NB4 (cell line): Measurements from ENCODE around the gene PDZRN4.

Experiments
- DNase-seq: peaks from one replicate; pipeline ENCODE4 v3.0.0; 2010; ENCODE audit warnings: low read depth
- H3K4me3 ChIP-seq: one replicate; pipeline ENCODE4 v1.5.1; 2011; ENCODE audit warnings: mild to moderate bottlenecking, low read depth, low read length, moderate library complexity
- MYC ChIP-seq: IDR thresholded peaks from 2 replicates; pipeline ENCODE4 v1.6.1; 2011; ENCODE audit warnings: low read depth, low read length
- POLR2A ChIP-seq: IDR thresholded peaks from 2 replicates; pipeline ENCODE4 v1.6.1; 2011; ENCODE audit warnings: mild to moderate bottlenecking; ENCODE audit not compliant: insufficient read length; ENCODE audit errors: extremely low read depth
- TF ChIP-seq, protein P1 (sequence below): IDR thresholded peaks from 2 replicates; pipeline ENCODE4 v1.6.1; 2011; ENCODE audit warnings: low read depth, low read length
- TF ChIP-seq, protein P2 (sequence below): IDR thresholded peaks from one replicate; pipeline ENCODE4 v1.5.1; 2012; ENCODE audit warnings: low read depth, low read length

The PDZRN4 gene

GRCh38 chr12:41558671-41559070 lies 370.6 kb downstream of the PDZRN4 start:
- no peak for TF ChIP-seq MYC
- TF ChIP-seq POLR2A = no peak
- TF ChIP-seq, protein P1, sequence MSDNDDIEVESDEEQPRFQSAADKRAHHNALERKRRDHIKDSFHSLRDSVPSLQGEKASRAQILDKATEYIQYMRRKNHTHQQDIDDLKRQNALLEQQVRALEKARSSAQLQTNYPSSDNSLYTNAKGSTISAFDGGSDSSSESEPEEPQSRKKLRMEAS = no peak
- TF ChIP-seq, protein P2, sequence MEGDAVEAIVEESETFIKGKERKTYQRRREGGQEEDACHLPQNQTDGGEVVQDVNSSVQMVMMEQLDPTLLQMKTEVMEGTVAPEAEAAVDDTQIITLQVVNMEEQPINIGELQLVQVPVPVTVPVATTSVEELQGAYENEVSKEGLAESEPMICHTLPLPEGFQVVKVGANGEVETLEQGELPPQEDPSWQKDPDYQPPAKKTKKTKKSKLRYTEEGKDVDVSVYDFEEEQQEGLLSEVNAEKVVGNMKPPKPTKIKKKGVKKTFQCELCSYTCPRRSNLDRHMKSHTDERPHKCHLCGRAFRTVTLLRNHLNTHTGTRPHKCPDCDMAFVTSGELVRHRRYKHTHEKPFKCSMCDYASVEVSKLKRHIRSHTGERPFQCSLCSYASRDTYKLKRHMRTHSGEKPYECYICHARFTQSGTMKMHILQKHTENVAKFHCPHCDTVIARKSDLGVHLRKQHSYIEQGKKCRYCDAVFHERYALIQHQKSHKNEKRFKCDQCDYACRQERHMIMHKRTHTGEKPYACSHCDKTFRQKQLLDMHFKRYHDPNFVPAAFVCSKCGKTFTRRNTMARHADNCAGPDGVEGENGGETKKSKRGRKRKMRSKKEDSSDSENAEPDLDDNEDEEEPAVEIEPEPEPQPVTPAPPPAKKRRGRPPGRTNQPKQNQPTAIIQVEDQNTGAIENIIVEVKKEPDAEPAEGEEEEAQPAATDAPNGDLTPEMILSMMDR = no peak
- H3K4me3 ChIP-seq = no peak overlapping the region

DNA sequence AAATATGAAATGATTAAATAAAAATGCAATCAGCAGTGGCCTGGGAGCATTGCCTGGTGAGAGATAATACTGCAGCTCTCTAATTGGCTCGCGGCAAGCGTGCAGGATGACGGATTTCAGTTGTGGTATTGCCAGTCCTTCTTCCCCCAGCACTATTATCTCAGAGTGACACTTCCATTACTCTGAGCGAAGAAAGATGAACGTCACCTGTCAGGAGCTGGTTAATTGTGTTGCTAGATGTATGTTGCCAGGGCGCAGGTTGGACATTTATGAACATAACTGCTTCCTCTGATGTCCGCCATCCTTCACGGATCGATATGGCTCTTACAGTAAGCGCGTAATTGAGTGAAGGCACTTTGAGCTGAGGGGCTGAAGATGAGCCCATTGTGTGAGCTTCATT lies 374.9 kb downstream of the PDZRN4 start:
- no peak for DNase-seq
- TF ChIP-seq POLR2A (no peak), MYC (no peak)
- TF ChIP-seq, protein P1 = no peak
- TF ChIP-seq, protein P2 = no peak
- H3K4me3 ChIP-seq = no peak overlapping the region

More at GRCh38 chr12:41558671-41559070, 370.6 kb downstream of the PDZRN4 start:
- DNase-seq = no peak

DNA sequence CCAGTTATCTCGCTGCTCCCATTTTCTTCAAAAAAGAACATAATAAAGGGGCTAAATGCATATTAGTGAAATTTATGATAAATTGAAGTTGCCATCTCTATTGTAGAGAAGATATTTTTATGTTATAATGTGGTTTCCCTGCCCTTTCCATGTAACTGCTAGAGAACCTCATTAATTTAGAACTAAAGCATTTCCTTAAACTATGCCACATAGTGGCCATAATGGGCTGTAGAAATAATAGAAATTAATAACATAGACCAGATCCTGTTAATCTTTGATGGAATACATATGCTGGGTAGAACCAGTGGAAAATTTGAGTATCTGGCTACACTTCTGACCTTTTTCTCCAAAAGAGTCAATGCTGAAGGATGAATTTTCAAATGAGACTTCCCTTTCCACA lies 376.7 kb downstream of the PDZRN4 start:
- TF ChIP-seq, protein P2 = no peak
- TF ChIP-seq POLR2A (no peak), MYC (no peak)
- TF ChIP-seq, protein P1 = no peak
- H3K4me3 ChIP-seq = no peak overlapping the region
- DNase-seq = no peak

- no peak overlapping the region for H3K4me3 ChIP-seq
- no peak for DNase-seq
- no peak for TF ChIP-seq MYC
- TF ChIP-seq, protein P2 = no peak
- TF ChIP-seq, protein P1 = no peak
- no peak for TF ChIP-seq POLR2A
Observed at GRCh38 chr12:41566703-41567102, 378.6 kb downstream of the PDZRN4 start.

DNA sequence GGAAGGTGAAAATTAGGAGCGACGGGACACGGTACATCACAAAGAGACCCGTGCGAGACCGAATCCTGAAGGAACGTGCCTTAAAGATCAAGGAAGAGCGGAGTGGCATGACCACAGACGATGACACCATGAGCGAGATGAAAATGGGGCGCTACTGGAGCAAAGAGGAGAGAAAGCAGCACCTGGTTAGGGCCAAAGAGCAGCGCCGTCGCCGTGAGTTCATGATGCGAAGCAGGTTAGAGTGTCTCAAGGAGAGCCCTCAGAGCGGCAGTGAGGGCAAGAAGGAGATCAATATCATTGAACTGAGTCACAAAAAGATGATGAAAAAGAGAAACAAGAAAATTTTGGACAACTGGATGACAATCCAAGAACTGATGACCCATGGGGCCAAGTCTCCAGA lies 385.3 kb downstream of the PDZRN4 start:
- TF ChIP-seq, protein P1 = no peak
- TF ChIP-seq POLR2A (no peak), MYC (no peak)
- TF ChIP-seq, protein P2 = no peak
- DNase-seq = no peak
- no peak overlapping the region for H3K4me3 ChIP-seq

- TF ChIP-seq, protein P2 = no peak
- no peak for DNase-seq
- no peak overlapping the region for H3K4me3 ChIP-seq
Observed at GRCh38 chr12:41576925-41577324, 388.8 kb downstream of the PDZRN4 start.
